Measurements from ENCODE around the gene CCN6. TPM values are rescaled to one million over a fixed set of nuclear protein-coding genes. Genes with fewer than 3 reads are reported as not detected.
"Not testable (repeated sequence)": the region's sequence is repeated elsewhere in the genome, so short reads cannot be mapped to it uniquely, and the experiment has no call there.

Gene CCN6
- total and polyA plus RNA-seq, 4 donors, result 0.54 TPM; not detected in 3

DNA sequence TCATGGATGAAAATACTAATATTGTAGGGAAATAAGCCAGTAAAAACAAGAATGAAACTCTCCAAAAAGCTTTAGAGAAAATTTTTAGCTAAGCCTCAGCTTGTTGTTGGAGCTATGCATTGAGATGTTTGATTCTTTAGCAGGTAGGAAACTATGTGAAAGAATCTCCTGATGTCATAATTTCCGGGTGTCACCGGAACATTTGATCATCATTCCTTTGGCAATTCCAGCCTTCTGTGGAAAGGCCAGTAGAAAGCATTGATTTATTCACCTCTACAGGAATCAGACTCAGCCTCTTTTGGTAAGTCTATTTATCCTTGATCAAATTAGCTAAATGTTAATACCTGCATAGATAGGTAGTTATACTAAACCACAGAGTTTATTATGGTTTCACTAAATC lies 43.0 kb downstream of the CCN6 start:
- no peak overlapping the region for H3K4me3 ChIP-seq (ENCODE audit: low read depth in 1 of 3, low read length in 3 of 3)
- H3K27me3 ChIP-seq (ENCODE audit: control insufficient read depth in 4 of 4, insufficient read depth in 4 of 4, low read length in 3 of 4), result no peaks in the 10 kb centered on the region
- TF ChIP-seq, protein P1, sequence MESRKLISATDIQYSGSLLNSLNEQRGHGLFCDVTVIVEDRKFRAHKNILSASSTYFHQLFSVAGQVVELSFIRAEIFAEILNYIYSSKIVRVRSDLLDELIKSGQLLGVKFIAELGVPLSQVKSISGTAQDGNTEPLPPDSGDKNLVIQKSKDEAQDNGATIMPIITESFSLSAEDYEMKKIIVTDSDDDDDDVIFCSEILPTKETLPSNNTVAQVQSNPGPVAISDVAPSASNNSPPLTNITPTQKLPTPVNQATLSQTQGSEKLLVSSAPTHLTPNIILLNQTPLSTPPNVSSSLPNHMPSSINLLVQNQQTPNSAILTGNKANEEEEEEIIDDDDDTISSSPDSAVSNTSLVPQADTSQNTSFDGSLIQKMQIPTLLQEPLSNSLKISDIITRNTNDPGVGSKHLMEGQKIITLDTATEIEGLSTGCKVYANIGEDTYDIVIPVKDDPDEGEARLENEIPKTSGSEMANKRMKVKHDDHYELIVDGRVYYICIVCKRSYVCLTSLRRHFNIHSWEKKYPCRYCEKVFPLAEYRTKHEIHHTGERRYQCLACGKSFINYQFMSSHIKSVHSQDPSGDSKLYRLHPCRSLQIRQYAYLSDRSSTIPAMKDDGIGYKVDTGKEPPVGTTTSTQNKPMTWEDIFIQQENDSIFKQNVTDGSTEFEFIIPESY (IDR thresholded peaks at IDR 0.05), result no peak
- TF ChIP-seq, protein P2, sequence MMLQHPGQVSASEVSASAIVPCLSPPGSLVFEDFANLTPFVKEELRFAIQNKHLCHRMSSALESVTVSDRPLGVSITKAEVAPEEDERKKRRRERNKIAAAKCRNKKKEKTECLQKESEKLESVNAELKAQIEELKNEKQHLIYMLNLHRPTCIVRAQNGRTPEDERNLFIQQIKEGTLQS (IDR thresholded peaks at IDR 0.05), result no peak
- TF ChIP-seq JUND (IDR thresholded peaks at IDR 0.05), result no peak
- WGBS, result 95% methylated on average over 2 of the region's 2 CpGs
- DNase-seq (ENCODE audit: low spot score), result no peak
- no peaks in the 10 kb centered on the region for H3K9me3 ChIP-seq (ENCODE audit: control insufficient read depth in 4 of 4, low read length in 3 of 4)
- H3K4me1 ChIP-seq (ENCODE audit: control insufficient read depth in 4 of 4, insufficient read depth in 4 of 4, low read length in 3 of 4), result no peaks in the 10 kb centered on the region
- H3K9ac ChIP-seq (ENCODE audit: low read depth in 1 of 2, low read length in 2 of 2), result no peak overlapping the region
- peaks cover 0 to 4% (median 1%) of the 10 kb centered on the region in 4 donors for H3K36me3 ChIP-seq (ENCODE audit: control insufficient read depth in 4 of 4, insufficient read depth in 3 of 4, low read depth in 1 of 4, low read length in 3 of 4)
- no peak overlapping the region for H3K27ac ChIP-seq (ENCODE audit: low read depth in 1 of 2, low read length in 2 of 2)

DNA sequence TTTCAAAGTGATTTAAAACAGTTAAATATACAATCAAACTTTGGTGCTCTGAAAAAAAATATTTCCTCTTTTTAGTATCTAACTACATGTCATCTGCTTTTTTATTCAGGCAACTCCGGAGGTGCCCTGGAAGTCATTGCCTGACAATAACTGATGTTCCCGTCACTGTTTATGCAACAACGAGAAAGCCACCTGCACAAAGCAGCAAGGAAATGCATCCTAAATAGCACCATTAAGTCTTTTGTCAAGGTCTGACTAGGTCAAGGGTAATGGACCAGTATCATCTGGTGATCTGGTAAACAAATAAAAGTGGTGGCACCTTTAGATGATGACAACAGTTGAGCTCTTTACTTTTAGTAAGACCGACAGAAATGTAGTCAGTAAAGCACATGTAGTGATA lies 46.7 kb downstream of the CCN6 start:
- H3K4me1 ChIP-seq (ENCODE audit: control insufficient read depth in 4 of 4, insufficient read depth in 4 of 4, low read length in 3 of 4), result no peaks in the 10 kb centered on the region

DNA sequence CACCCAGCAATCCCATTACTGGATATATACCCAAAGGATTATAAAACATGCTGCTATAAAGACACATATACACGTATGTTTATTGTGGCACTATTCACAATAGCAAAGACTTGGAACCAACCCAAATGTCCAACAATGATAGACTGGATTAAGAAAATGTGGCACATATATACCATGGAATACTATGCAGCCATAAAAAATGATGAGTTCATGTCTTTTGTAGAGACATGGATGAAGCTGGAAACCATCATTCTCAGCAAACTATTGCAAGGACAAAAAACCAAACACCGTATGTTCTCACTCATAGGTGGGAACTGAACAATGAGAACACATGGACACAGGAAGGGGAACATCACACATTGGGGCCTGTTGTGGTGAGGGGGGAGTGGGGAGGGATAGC lies 52.1 kb downstream of the CCN6 start:
- H3K36me3 ChIP-seq (ENCODE audit: control insufficient read depth in 4 of 4, insufficient read depth in 3 of 4, low read depth in 1 of 4, low read length in 3 of 4); H3K4me3 ChIP-seq (ENCODE audit: low read depth in 1 of 3, low read length in 3 of 3); H3K27me3 ChIP-seq (ENCODE audit: control insufficient read depth in 4 of 4, insufficient read depth in 4 of 4, low read length in 3 of 4); H3K4me1 ChIP-seq (ENCODE audit: control insufficient read depth in 4 of 4, insufficient read depth in 4 of 4, low read length in 3 of 4); H3K9ac ChIP-seq (ENCODE audit: low read depth in 1 of 2, low read length in 2 of 2); DNase-seq (ENCODE audit: low spot score); H3K9me3 ChIP-seq (ENCODE audit: control insufficient read depth in 4 of 4, low read length in 3 of 4); H3K27ac ChIP-seq (ENCODE audit: low read depth in 1 of 2, low read length in 2 of 2): not testable (repeated sequence)
- 90% methylated on average over 2 of the region's 2 CpGs for WGBS

More for the DNA sequence above, 46.7 kb downstream of the CCN6 start:
- Histone ChIP-seq H3K4me3 (ENCODE audit: low read depth in 1 of 3, low read length in 3 of 3) (no peak overlapping the region), H3K9ac (ENCODE audit: low read depth in 1 of 2, low read length in 2 of 2) (no peak overlapping the region), H3K27ac (ENCODE audit: low read depth in 1 of 2, low read length in 2 of 2) (no peak overlapping the region), H3K9me3 (ENCODE audit: control insufficient read depth in 4 of 4, low read length in 3 of 4) (no peaks in the 10 kb centered on the region), H3K36me3 (ENCODE audit: control insufficient read depth in 4 of 4, insufficient read depth in 3 of 4, low read depth in 1 of 4, low read length in 3 of 4) (peaks cover 0 to 4% (median 1%) of the 10 kb centered on the region in 4 donors), H3K27me3 (ENCODE audit: control insufficient read depth in 4 of 4, insufficient read depth in 4 of 4, low read length in 3 of 4) (no peaks in the 10 kb centered on the region)
- no peak for TF ChIP-seq NR2F2 (IDR thresholded peaks at IDR 0.05)
- TF ChIP-seq, protein P1 (IDR thresholded peaks at IDR 0.05), result no peak
- TF ChIP-seq, protein P3, sequence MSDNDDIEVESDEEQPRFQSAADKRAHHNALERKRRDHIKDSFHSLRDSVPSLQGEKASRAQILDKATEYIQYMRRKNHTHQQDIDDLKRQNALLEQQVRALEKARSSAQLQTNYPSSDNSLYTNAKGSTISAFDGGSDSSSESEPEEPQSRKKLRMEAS (IDR thresholded peaks at IDR 0.05), result no peak
- TF ChIP-seq SP1 (IDR thresholded peaks at IDR 0.05), result no peak
- TF ChIP-seq, protein P2 (IDR thresholded peaks at IDR 0.05), result no peak
- TF ChIP-seq EGR1 (IDR thresholded peaks at IDR 0.05; ENCODE audit: low read depth in 2 of 2), result no peak
- TF ChIP-seq RXRA (IDR thresholded peaks at IDR 0.05), result no peak
- TF ChIP-seq YY1 (IDR thresholded peaks at IDR 0.05), result no peak
- TF ChIP-seq, protein P4, sequence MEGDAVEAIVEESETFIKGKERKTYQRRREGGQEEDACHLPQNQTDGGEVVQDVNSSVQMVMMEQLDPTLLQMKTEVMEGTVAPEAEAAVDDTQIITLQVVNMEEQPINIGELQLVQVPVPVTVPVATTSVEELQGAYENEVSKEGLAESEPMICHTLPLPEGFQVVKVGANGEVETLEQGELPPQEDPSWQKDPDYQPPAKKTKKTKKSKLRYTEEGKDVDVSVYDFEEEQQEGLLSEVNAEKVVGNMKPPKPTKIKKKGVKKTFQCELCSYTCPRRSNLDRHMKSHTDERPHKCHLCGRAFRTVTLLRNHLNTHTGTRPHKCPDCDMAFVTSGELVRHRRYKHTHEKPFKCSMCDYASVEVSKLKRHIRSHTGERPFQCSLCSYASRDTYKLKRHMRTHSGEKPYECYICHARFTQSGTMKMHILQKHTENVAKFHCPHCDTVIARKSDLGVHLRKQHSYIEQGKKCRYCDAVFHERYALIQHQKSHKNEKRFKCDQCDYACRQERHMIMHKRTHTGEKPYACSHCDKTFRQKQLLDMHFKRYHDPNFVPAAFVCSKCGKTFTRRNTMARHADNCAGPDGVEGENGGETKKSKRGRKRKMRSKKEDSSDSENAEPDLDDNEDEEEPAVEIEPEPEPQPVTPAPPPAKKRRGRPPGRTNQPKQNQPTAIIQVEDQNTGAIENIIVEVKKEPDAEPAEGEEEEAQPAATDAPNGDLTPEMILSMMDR (IDR thresholded peaks at IDR 0.05; ENCODE audit: low read depth, low read length, missing input control), result no peak
- no peak for TF ChIP-seq HNF4G (IDR thresholded peaks at IDR 0.05)
- TF ChIP-seq HNF4A (conservative IDR thresholded peaks at IDR 0.05), result no peak
- no peak for TF ChIP-seq FOXA2 (IDR thresholded peaks at IDR 0.05)
- no peak for TF ChIP-seq TAF1 (conservative IDR thresholded peaks at IDR 0.05)
- TF ChIP-seq, protein P5, sequence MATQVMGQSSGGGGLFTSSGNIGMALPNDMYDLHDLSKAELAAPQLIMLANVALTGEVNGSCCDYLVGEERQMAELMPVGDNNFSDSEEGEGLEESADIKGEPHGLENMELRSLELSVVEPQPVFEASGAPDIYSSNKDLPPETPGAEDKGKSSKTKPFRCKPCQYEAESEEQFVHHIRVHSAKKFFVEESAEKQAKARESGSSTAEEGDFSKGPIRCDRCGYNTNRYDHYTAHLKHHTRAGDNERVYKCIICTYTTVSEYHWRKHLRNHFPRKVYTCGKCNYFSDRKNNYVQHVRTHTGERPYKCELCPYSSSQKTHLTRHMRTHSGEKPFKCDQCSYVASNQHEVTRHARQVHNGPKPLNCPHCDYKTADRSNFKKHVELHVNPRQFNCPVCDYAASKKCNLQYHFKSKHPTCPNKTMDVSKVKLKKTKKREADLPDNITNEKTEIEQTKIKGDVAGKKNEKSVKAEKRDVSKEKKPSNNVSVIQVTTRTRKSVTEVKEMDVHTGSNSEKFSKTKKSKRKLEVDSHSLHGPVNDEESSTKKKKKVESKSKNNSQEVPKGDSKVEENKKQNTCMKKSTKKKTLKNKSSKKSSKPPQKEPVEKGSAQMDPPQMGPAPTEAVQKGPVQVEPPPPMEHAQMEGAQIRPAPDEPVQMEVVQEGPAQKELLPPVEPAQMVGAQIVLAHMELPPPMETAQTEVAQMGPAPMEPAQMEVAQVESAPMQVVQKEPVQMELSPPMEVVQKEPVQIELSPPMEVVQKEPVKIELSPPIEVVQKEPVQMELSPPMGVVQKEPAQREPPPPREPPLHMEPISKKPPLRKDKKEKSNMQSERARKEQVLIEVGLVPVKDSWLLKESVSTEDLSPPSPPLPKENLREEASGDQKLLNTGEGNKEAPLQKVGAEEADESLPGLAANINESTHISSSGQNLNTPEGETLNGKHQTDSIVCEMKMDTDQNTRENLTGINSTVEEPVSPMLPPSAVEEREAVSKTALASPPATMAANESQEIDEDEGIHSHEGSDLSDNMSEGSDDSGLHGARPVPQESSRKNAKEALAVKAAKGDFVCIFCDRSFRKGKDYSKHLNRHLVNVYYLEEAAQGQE (IDR thresholded peaks at IDR 0.05), result no peak
- 88% methylated on average over 4 of the region's 4 CpGs for WGBS
- no peak for DNase-seq (ENCODE audit: low spot score)

Data from liver (tissue), 9 donors.